GM10248 (cell line): ENCODE results near the gene PCCA.

Source experiments
- CTCF ChIA-PET: fragments of 300-600 bp; sonication (Branson Sonifier 250); formaldehyde crosslinking; extraction: SDS; loops from one replicate; lab custom pipeline; 2021; ENCODE audit warnings: antibody characterized with exemption; lab: Yijun Ruan, JAX
- POLR2A ChIA-PET: fragments of 350-650 bp; sonication (Branson Sonifier 250); formaldehyde crosslinking; extraction: SDS; loops from one replicate; lab custom pipeline; 2020; ENCODE audit warnings: antibody characterized with exemption; lab: Yijun Ruan, JAX
- DNase-seq: peaks from one replicate; pipeline ENCODE4 v3.0.0; 2012; ENCODE audit errors: extremely low spot score
- TF ChIP-seq, protein P1 (sequence below): IDR thresholded peaks from 2 replicates; pipeline ENCODE4 v1.5.1; 2012; ENCODE audit warnings: mild to moderate bottlenecking, low read depth; ENCODE audit errors: extremely low read depth, missing control alignments, control extremely low read depth

PCCA gene

DNA sequence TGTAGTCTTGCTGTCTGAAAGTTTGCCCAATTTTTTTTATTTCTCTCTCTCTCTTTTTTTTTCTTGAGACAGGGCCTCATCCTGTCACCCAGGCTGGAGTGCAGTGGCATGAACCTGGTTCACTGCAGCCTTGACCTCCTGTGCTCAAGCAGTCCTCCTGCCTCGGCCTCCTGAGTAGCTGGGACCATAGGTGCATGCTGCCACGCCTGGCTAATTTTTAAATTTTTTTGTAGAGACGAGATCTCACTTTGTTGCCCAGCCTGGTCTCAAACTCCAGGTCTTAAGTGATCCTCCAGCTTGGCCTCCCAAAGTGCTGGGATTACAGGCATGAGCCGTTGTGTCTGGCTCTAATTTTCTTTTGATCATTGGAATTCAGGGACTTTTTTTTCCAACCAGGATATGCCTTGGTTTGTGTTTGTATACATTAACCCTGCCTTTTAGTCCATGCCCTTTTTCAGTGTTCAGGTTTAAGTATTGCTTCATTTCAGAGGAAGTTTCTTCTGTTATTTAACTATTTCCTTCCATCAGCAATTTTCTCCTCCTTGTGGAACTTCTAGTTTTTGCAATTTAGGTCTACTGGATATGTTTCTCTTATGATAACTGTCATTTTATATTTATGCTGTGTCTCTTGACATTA is 201.4 kb downstream of the PCCA start:
- ChIA-PET CTCF (interaction anchor here (1.7 kb wide), 1 partner anchor 11 kb away, joined by 3 read pairs; no protein-coding TSS in a partner anchor), POLR2A (no interaction called here)
- no peak for DNase-seq
- TF ChIP-seq, protein P1, sequence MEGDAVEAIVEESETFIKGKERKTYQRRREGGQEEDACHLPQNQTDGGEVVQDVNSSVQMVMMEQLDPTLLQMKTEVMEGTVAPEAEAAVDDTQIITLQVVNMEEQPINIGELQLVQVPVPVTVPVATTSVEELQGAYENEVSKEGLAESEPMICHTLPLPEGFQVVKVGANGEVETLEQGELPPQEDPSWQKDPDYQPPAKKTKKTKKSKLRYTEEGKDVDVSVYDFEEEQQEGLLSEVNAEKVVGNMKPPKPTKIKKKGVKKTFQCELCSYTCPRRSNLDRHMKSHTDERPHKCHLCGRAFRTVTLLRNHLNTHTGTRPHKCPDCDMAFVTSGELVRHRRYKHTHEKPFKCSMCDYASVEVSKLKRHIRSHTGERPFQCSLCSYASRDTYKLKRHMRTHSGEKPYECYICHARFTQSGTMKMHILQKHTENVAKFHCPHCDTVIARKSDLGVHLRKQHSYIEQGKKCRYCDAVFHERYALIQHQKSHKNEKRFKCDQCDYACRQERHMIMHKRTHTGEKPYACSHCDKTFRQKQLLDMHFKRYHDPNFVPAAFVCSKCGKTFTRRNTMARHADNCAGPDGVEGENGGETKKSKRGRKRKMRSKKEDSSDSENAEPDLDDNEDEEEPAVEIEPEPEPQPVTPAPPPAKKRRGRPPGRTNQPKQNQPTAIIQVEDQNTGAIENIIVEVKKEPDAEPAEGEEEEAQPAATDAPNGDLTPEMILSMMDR = no peak

DNA sequence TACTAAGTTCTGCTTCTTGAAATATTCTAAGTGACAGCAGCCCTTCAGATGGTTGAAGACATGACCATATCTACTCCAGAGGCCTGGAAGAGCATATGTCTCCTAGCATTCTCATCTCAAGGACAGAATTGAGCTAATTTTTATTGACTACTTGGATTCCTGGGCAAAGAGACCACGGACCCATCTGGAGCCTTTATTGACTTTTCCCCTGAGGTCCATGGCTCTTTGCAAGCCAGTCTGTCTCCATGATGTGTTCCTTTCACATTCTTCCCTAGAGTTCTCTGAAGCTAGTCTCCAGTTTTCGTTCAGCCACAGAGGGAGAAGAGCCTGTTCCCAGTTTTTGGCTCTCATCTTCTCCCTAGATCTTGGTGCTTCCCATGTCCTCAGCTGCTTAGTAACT is 202.7 kb downstream of the PCCA start:
- DNase-seq = no peak
- POLR2A ChIA-PET = no interaction called here

GRCh38 chr13:100297413-100297812 is 208.5 kb downstream of the PCCA start:
- ChIA-PET POLR2A (interaction anchor here (0.5 kb wide), 1 partner anchor 866 kb away, joined by 3 read pairs; no protein-coding TSS in a partner anchor), CTCF (interaction anchor here (1.0 to 2.1 kb wide), 2 partner anchors 23 to 50 kb away, joined by 3 to 4 read pairs; no protein-coding TSS in a partner anchor)
- TF ChIP-seq, protein P1 = no peak
- no peak for DNase-seq

More for the DNA sequence above, 202.7 kb downstream of the PCCA start:
- CTCF ChIA-PET = interaction anchor here (1.2 to 1.7 kb wide), 3 partner anchors 10 to 18 kb away, joined by 3 to 5 read pairs (median 5); no protein-coding TSS in a partner anchor
- TF ChIP-seq, protein P1 = no peak

DNA sequence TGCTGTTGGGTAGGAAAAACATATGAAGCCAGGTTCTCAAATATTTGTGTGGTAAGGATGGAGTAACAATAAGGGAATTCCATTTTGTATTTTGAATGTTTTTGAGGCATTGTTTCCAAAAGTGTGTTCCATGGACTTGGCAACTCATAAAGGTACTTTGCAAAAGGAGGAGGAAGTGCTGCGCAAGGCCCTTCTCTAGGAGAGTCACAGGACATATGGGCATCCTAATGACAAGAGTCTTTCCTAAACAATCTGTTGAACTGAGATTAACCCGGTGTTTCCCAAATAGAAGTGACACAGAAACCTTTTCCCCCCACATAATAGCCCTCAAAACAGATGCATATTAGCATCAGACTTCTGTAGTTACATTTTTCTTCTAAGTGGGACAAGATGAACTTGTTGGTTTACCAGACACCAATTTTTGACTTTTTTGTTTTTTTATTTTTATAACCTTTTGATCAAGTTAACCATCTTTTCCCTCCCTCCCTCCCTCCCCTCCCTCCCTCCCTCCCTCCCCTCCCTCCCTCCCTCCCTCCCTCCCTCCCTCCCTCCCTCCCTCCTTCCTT is 209.3 kb downstream of the PCCA start:
- TF ChIP-seq, protein P1 = no peak
- POLR2A ChIA-PET = no interaction called here
- DNase-seq = no peak
- CTCF ChIA-PET = interaction anchor here (2.1 kb wide), 1 partner anchor 24 kb away, joined by 4 read pairs; no protein-coding TSS in a partner anchor

GRCh38 chr13:100298691-100299090 is 209.8 kb downstream of the PCCA start:
- DNase-seq = no peak
- TF ChIP-seq, protein P1 = no peak
- POLR2A ChIA-PET = no interaction called here
- CTCF ChIA-PET = interaction anchor here (2.1 kb wide), 1 partner anchor 24 kb away, joined by 4 read pairs; no protein-coding TSS in a partner anchor

DNA sequence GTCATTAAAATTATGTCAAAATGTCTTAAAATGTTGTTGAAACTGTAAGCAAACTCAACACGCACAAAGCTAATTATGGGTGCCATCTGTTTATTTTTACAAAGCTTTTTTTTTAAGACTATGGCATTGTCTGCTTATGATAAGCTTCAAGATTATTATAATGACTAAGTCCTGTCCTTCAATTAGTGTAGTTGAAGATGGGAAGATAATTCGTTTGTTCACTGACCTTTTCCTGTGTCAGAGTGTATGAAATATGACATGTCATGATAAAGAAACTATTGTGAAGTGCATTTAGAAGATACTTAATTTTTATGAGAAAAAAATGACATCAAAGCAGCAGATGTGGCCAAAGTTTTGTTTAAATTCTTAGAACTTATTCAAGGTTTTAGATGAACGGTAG is 211.3 kb downstream of the PCCA start:
- CTCF ChIA-PET = no interaction called here

More for the DNA sequence above, 211.3 kb downstream of the PCCA start:
- no peak for DNase-seq
- POLR2A ChIA-PET = no interaction called here
- TF ChIP-seq, protein P1 = no peak
